DND-41 (cell line): ENCODE measurements around the gene IFNA1.

Experiments
- CTCF ChIP-seq: IDR thresholded peaks from 2 replicates; pipeline ENCODE4 v1.5.1; 2012; ENCODE audit warnings: borderline replicate concordance, low read length, moderate library complexity, mild to moderate bottlenecking; ENCODE audit not compliant: poor library complexity, severe bottlenecking; ENCODE audit errors: extremely low read depth
- EZH2 ChIP-seq: IDR thresholded peaks from 3 replicates; pipeline ENCODE4 v1.6.1; 2012; ENCODE audit warnings: borderline replicate concordance, low read depth, mild to moderate bottlenecking, moderate library complexity, low read length, inconsistent platforms; ENCODE audit not compliant: severe bottlenecking

- no peak for TF ChIP-seq CTCF
- TF ChIP-seq EZH2, result no peak
Observed at GRCh38 chr9:21473236-21473635, 33.0 kb downstream of the IFNA1 start.
